Measurements from ENCODE around the gene LIPA.

DNA sequence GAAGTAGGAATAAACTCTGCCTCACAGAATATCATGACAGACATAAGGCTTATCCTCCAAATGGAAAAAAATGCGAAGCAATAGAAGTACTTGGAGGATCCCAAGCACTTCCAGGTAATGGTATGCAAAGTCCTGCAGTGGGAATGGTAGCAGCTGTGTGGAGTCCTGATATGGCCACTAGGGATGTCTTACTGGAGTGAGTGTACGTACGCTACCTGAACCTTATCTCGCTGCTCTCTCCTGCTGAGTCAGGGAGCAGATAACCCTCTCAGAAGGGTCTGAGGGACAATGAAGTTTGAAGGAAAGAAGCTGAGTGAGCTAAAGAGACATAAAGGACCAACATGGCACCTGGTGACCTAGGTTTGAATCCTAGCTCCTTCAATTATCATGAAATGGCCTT lies 86.7 kb downstream of the LIPA start:
- TF ChIP-seq, protein P1, sequence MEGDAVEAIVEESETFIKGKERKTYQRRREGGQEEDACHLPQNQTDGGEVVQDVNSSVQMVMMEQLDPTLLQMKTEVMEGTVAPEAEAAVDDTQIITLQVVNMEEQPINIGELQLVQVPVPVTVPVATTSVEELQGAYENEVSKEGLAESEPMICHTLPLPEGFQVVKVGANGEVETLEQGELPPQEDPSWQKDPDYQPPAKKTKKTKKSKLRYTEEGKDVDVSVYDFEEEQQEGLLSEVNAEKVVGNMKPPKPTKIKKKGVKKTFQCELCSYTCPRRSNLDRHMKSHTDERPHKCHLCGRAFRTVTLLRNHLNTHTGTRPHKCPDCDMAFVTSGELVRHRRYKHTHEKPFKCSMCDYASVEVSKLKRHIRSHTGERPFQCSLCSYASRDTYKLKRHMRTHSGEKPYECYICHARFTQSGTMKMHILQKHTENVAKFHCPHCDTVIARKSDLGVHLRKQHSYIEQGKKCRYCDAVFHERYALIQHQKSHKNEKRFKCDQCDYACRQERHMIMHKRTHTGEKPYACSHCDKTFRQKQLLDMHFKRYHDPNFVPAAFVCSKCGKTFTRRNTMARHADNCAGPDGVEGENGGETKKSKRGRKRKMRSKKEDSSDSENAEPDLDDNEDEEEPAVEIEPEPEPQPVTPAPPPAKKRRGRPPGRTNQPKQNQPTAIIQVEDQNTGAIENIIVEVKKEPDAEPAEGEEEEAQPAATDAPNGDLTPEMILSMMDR (IDR thresholded peaks at IDR 0.05; ENCODE audit: low read depth, low read length): no peak
- TF ChIP-seq EZH2phosphoT487 (IDR thresholded peaks at IDR 0.05; ENCODE audit: low read depth): no peak
